ENCODE data around the gene SREK1IP1.
"Not testable (repeated sequence)": the region's sequence is repeated elsewhere in the genome, so short reads cannot be mapped to it uniquely, and the experiment has no call there.

SREK1IP1 gene

GRCh38 chr5:64763948-64764503 lies 4.5 kb downstream of the SREK1IP1 start:
- no peak for DNase-seq (ENCODE audit: low read depth)

- DNase-seq (ENCODE audit: low read depth): no peak
Measured at GRCh38 chr5:64759960-64760660, 8.4 kb downstream of the SREK1IP1 start.

- no peak for DNase-seq (ENCODE audit: low read depth)
Measured at GRCh38 chr5:64758901-64759300, 9.6 kb downstream of the SREK1IP1 start.

GRCh38 chr5:64754066-64754465 lies 14.4 kb downstream of the SREK1IP1 start:
- DNase-seq (ENCODE audit: low read depth): no peak

GRCh38 chr5:64749385-64749784 lies 19.1 kb downstream of the SREK1IP1 start:
- DNase-seq (ENCODE audit: low read depth): no peak

GRCh38 chr5:64746446-64746845 lies 22.0 kb downstream of the SREK1IP1 start:
- no peak for DNase-seq (ENCODE audit: low read depth)

- no peak for DNase-seq (ENCODE audit: low read depth)
Measured at GRCh38 chr5:64744914-64745313, 23.6 kb downstream of the SREK1IP1 start.

GRCh38 chr5:64742821-64743220 lies 25.7 kb downstream of the SREK1IP1 start:
- no peak for DNase-seq (ENCODE audit: low read depth)

- no peak for DNase-seq (ENCODE audit: low read depth)
Measured at GRCh38 chr5:64742411-64742810, 26.1 kb downstream of the SREK1IP1 start.

GRCh38 chr5:64727150-64727549 lies 41.3 kb downstream of the SREK1IP1 start:
- DNase-seq (ENCODE audit: low read depth): no peak

GRCh38 chr5:64722588-64722987 lies 45.9 kb downstream of the SREK1IP1 start:
- no peak for DNase-seq (ENCODE audit: low read depth)

GRCh38 chr5:64714495-64714894 lies 54.0 kb downstream of the SREK1IP1 start:
- not testable (repeated sequence) for DNase-seq (ENCODE audit: low read depth)

- DNase-seq (ENCODE audit: low read depth): no peak
Measured at GRCh38 chr5:64707191-64707590, 61.3 kb downstream of the SREK1IP1 start.

GRCh38 chr5:64706074-64706473 lies 62.4 kb downstream of the SREK1IP1 start:
- DNase-seq (ENCODE audit: low read depth): not testable (repeated sequence)

GRCh38 chr5:64700765-64701164 lies 67.7 kb downstream of the SREK1IP1 start:
- DNase-seq (ENCODE audit: low read depth): no peak

GRCh38 chr5:64696414-64696813 lies 72.1 kb downstream of the SREK1IP1 start:
- DNase-seq (ENCODE audit: low read depth): not testable (repeated sequence)

- DNase-seq (ENCODE audit: low read depth): no peak
Measured at GRCh38 chr5:64693636-64694035, 74.9 kb downstream of the SREK1IP1 start.

- no peak for DNase-seq (ENCODE audit: low read depth)
Measured at GRCh38 chr5:64691291-64691690, 77.2 kb downstream of the SREK1IP1 start.

- no peak for DNase-seq (ENCODE audit: low read depth)
Measured at GRCh38 chr5:64690417-64691151, 77.9 kb downstream of the SREK1IP1 start, which contains the start of gene SHISAL2B. Gene SHISAL2B, plus strand, starts transcription at chr5:64690503. Its CDS starts 121 bp downstream, at chr5:64690624.

- DNase-seq (ENCODE audit: low read depth): no peak
Measured at GRCh38 chr5:64690104-64690416, 78.4 kb downstream of the SREK1IP1 start.

- DNase-seq (ENCODE audit: low read depth): no peak
Measured at GRCh38 chr5:64688965-64689364, 79.5 kb downstream of the SREK1IP1 start.

- no peak for DNase-seq (ENCODE audit: low read depth)
Measured at GRCh38 chr5:64688391-64688790, 80.1 kb downstream of the SREK1IP1 start.

GRCh38 chr5:64685866-64686265 lies 82.6 kb downstream of the SREK1IP1 start:
- DNase-seq (ENCODE audit: low read depth): no peak
